ENCODE measurements around the gene P4HTM. TPM values are rescaled to one million over a fixed set of nuclear protein-coding genes. Genes with fewer than 3 reads are reported as not detected.

P4HTM gene
- total and polyA plus RNA-seq, 2 donors (not counting 3 experiments of a cell fraction or from before 2014, with no cell fraction given), result 23.0 to 32.7 TPM

GRCh38 chr3:48997102-48997635 lies 7.1 kb downstream of the P4HTM start:
- dilution Hi-C loops (cut with MboI; ENCODE audit: extremely low pct_ligation_motif_present, low sequenced_read_pairs), result no loop called here
- DNase-seq (ENCODE audit: low read depth, low spot score) (no peak), FAIRE-seq (no peak)
- Histone ChIP-seq H3K4me2 (ENCODE audit: insufficient read depth, low read length) (no peak overlapping the region), H3K9ac (replicated peaks; ENCODE audit: extremely low read depth, insufficient read depth, low read length) (no peak overlapping the region), H3K4me3 (replicated peaks in 1 of 3; ENCODE audit: insufficient read depth in 1 of 3, low read depth in 1 of 3, low read length in 3 of 3) (no peak overlapping the region), H4K20me1 (replicated peaks; ENCODE audit: control insufficient read depth, extremely low read depth, insufficient read depth, low read length) (no peaks in the 10 kb centered on the region), H3K36me3 (ENCODE audit: control insufficient read depth in 2 of 2, extremely low read depth in 1 of 2, insufficient read depth in 2 of 2, low read length in 2 of 2) (peaks cover 0 to 3% of the 10 kb centered on the region in 2 experiments), H2AFZ (ENCODE audit: low read depth, low read length) (no peak overlapping the region), H3K27ac (ENCODE audit: insufficient read depth, low read depth, low read length) (no peak overlapping the region), H3K4me1 (ENCODE audit: control insufficient read depth, extremely low read depth, insufficient read depth, low read length) (no peaks in the 10 kb centered on the region), H3K9me1 (replicated peaks; ENCODE audit: control insufficient read depth, extremely low read depth, insufficient read depth, low read length) (no peaks in the 10 kb centered on the region), H3K9me3 (replicated peaks; ENCODE audit: control insufficient read depth, insufficient read depth, low read length) (no peaks in the 10 kb centered on the region), H3K27me3 (ENCODE audit: control insufficient read depth in 2 of 2, insufficient read depth in 2 of 2, low read length in 2 of 2) (no peaks in the 10 kb centered on the region), H3K79me2 (ENCODE audit: control insufficient read depth, insufficient read depth, low read length) (peaks cover 2% of the 10 kb centered on the region)
- ChIA-PET CTCF (interaction anchor here (1.5 to 4.8 kb wide), 3 partner anchors 10 to 17 kb away, joined by 3 to 25 read pairs (median 8); partner anchors contain the start of gene WDR6), POLR2A (no interaction called here)
- TF ChIP-seq JUN (IDR thresholded peaks at IDR 0.05; ENCODE audit: borderline replicate concordance, insufficient read depth, insufficient read length, low read depth), result no peak
- TF ChIP-seq POLR2A (IDR thresholded peaks at IDR 0.05; ENCODE audit: low read depth, low read length), result no peak
- TF ChIP-seq CTCF (IDR thresholded peaks at IDR 0.05; ENCODE audit: extremely low read depth in 1 of 2, insufficient read depth in 1 of 2, low read depth in 1 of 2, low read length in 2 of 2), result no peak
- TF ChIP-seq POLR2AphosphoS5 (IDR thresholded peaks at IDR 0.05; ENCODE audit: insufficient read depth, low read depth, low read length), result no peak
- TF ChIP-seq FOS (IDR thresholded peaks at IDR 0.05; ENCODE audit: borderline replicate concordance, insufficient read depth, low read length), result no peak
- no peak for TF ChIP-seq MYC (IDR thresholded peaks at IDR 0.05; ENCODE audit: low read depth, low read length)
- TF ChIP-seq EZH2 (IDR thresholded peaks at IDR 0.05; ENCODE audit: borderline replicate concordance, low read depth, low read length, severe bottlenecking), result no peak
- TF ChIP-seq GATA2 (IDR thresholded peaks at IDR 0.05; ENCODE audit: insufficient read depth, insufficient read length, low read depth, low read length), result no peak
- TF ChIP-seq MAX (IDR thresholded peaks at IDR 0.05; ENCODE audit: insufficient read depth, insufficient read length), result no peak
- intact Hi-C loops (cut with micrococcal nuclease), result no loop called here
- no TSS peak for BruUV-seq (replicated peaks)

Measured in endothelial cell of umbilical vein (primary cell).